ENCODE results near the gene SLIT1. TPM values are rescaled to one million over a fixed set of nuclear protein-coding genes. Genes with fewer than 3 reads are reported as not detected.

SLIT1 gene
- total RNA-seq, 2 donors from 2014 or later, result 0.78 to 0.99 TPM

- Histone ChIP-seq H3K27me3 (no peaks in the 10 kb centered on the region), H3K4me3 (no peak overlapping the region), H3K9me3 (no peaks in the 10 kb centered on the region), H3K36me3 (replicated peaks in 1 of 2; ENCODE audit: insufficient read depth in 1 of 2, low read depth in 2 of 2) (no peaks in the 10 kb centered on the region), H3K4me1 (peaks cover 14% of the 10 kb centered on the region), H3K27ac (no peak overlapping the region)
- TF ChIP-seq, protein P1, sequence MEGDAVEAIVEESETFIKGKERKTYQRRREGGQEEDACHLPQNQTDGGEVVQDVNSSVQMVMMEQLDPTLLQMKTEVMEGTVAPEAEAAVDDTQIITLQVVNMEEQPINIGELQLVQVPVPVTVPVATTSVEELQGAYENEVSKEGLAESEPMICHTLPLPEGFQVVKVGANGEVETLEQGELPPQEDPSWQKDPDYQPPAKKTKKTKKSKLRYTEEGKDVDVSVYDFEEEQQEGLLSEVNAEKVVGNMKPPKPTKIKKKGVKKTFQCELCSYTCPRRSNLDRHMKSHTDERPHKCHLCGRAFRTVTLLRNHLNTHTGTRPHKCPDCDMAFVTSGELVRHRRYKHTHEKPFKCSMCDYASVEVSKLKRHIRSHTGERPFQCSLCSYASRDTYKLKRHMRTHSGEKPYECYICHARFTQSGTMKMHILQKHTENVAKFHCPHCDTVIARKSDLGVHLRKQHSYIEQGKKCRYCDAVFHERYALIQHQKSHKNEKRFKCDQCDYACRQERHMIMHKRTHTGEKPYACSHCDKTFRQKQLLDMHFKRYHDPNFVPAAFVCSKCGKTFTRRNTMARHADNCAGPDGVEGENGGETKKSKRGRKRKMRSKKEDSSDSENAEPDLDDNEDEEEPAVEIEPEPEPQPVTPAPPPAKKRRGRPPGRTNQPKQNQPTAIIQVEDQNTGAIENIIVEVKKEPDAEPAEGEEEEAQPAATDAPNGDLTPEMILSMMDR (IDR thresholded peaks at IDR 0.05), result no peak
- no peak for TF ChIP-seq POLR2A (IDR thresholded peaks at IDR 0.05)
- intact Hi-C loops (cut with DNase I), result no loop called here
- ATAC-seq (no peak), DNase-seq (no peak)
- 80 to 81% methylated on average over 12 to 15 of the region's 15 CpGs for WGBS, 2 donors
These were observed 168.9 kb downstream of the SLIT1 start for GRCh38 chr10:97016728-97017473.

GRCh38 chr10:97015240-97015639, 170.5 kb downstream of the SLIT1 start:
- no peaks in the 10 kb centered on the region for H3K9me3 ChIP-seq
- TF ChIP-seq POLR2A (IDR thresholded peaks at IDR 0.05), result no peak
- TF ChIP-seq, protein P1 (IDR thresholded peaks at IDR 0.05), result no peak
- no peak overlapping the region for H3K4me3 ChIP-seq
- H3K27ac ChIP-seq, result no peak overlapping the region
- ATAC-seq (no peak), DNase-seq (no peak)
- no peaks in the 10 kb centered on the region for H3K27me3 ChIP-seq
- peaks cover 5% of the 10 kb centered on the region for H3K4me1 ChIP-seq
- no peaks in the 10 kb centered on the region for H3K36me3 ChIP-seq (replicated peaks in 1 of 2; ENCODE audit: insufficient read depth in 1 of 2, low read depth in 2 of 2)
- intact Hi-C loops (cut with DNase I), result no loop called here
- WGBS, 2 donors, result 23 to 25% methylated on average over 1 of the region's 1 CpG

DNA sequence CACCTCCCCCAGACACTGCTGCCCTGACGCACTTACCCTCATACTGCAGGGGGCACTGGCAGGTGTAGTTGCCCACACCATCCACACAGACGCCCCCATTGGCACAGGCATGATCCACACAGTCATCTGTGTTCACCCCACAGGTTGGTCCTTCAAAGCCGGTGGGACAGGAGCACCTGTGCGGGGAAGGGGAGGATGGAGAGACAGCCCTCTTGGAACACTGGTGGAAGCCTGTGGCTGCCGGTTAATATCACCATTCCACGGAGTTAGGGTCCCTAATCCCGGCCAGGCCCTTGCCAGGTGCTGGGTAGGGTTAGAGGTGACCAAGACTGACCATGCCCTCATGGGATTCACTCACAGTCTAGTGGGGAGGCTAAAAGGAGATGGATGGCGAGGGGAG, 171.8 kb downstream of the SLIT1 start:
- WGBS, 2 donors, result 86 to 87% methylated on average over 7 to 8 of the region's 8 CpGs
- no peak for TF ChIP-seq POLR2A (IDR thresholded peaks at IDR 0.05)
- TF ChIP-seq, protein P1 (IDR thresholded peaks at IDR 0.05), result no peak
- ATAC-seq (no peak), DNase-seq (no peak)
- no peaks in the 10 kb centered on the region for H3K36me3 ChIP-seq (replicated peaks in 1 of 2; ENCODE audit: insufficient read depth in 1 of 2, low read depth in 2 of 2)
- intact Hi-C loops (cut with DNase I), result no loop called here
- H3K27me3 ChIP-seq, result no peaks in the 10 kb centered on the region
- no peak overlapping the region for H3K4me3 ChIP-seq
- no peaks in the 10 kb centered on the region for H3K9me3 ChIP-seq
- H3K27ac ChIP-seq, result no peak overlapping the region
- peaks cover 5% of the 10 kb centered on the region for H3K4me1 ChIP-seq

GRCh38 chr10:97013568-97013967, 172.2 kb downstream of the SLIT1 start:
- Histone ChIP-seq H3K9me3 (no peaks in the 10 kb centered on the region), H3K36me3 (replicated peaks in 1 of 2; ENCODE audit: insufficient read depth in 1 of 2, low read depth in 2 of 2) (no peaks in the 10 kb centered on the region), H3K27ac (no peak overlapping the region), H3K27me3 (no peaks in the 10 kb centered on the region), H3K4me3 (no peak overlapping the region), H3K4me1 (peaks cover 5% of the 10 kb centered on the region)
- TF ChIP-seq, protein P1 (IDR thresholded peaks at IDR 0.05), result no peak
- TF ChIP-seq POLR2A (IDR thresholded peaks at IDR 0.05), result no peak
- DNase-seq (no peak), ATAC-seq (no peak)
- 82 to 96% methylated on average over 6 to 7 of the region's 8 CpGs for WGBS, 2 donors
- intact Hi-C loops (cut with DNase I), result no loop called here

DNA sequence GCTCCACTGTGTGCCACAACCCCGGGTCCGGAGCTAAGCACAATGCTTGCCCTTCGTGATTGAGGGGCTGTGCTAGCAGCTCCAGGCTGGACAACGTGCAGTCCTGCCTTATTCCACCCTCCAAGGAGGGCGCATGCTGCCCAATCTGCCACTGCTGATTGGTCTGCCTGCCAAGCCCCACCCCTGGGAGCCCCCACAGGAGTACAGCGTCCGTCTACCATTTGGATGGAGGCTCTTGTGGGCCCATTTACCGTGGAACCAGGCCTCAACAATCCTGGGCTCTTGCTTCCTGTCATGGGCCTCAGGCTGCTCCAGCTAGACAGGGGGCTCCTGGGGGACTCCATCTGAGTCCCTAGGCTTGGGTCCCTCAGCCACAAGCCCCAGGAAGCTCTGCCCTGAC, 173.3 kb downstream of the SLIT1 start:
- ATAC-seq (no peak), DNase-seq (no peak)
- intact Hi-C loops (cut with DNase I), result no loop called here
- Histone ChIP-seq H3K9me3 (no peaks in the 10 kb centered on the region), H3K4me1 (peaks cover 5% of the 10 kb centered on the region), H3K27ac (no peak overlapping the region), H3K27me3 (no peaks in the 10 kb centered on the region), H3K4me3 (no peak overlapping the region), H3K36me3 (replicated peaks in 1 of 2; ENCODE audit: insufficient read depth in 1 of 2, low read depth in 2 of 2) (no peaks in the 10 kb centered on the region)
- WGBS, 2 donors, result 85 to 92% methylated on average over 5 to 8 of the region's 8 CpGs
- TF ChIP-seq, protein P1 (IDR thresholded peaks at IDR 0.05), result no peak

Data from body of pancreas (tissue), 4 donors.